ENCODE results near the gene STXBP2.
A peak's percentile ranks its signal among the peaks of the same experiment; 100 is the strongest.

Gene STXBP2

DNA sequence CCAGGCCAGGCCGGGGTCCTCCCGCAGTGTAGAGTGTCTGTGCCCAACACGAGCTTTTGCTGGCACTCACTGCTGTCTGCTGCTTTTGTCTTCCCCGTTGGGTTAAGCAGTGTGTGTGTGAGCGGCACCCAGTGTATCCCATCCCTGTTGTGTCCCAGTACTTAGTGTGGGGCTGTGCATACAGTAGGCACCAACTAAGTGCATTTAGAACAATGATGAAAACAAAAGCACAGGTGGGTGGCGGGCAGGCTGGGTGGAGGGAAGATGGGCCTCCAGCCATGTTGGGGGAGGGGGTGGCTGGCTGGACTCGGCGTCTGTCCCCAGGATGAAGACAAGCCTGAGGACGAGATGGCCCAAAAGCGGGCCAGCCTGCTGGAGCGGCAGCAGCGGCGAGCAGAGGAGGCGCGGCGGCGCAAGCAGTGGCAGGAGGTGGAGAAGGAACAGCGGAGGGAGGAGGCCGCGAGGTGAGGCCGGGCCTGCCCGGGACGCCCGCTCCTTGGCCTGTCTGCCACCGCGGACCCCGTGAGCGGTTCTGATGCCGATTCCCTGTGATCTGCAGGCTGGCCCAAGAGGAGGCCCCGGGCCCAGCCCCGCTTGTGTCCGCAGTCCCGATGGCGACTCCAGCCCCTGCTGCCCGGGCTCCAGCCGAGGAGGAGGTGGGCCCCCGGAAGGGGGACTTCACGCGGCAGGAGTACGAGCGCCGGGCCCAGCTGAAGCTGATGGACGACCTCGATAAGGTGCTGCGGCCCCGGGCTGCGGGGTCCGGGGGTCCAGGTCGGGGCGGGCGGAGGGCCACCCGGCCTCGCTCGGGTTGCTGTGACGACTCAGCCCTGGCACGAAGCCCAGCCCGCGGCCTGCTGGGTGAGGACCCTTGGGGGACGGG lies 21.8 kb upstream of the STXBP2 start:
- DNase-seq = no peak

GRCh38 chr19:7617172-7617571 lies 19.7 kb upstream of the STXBP2 start:
- no peak for DNase-seq

GRCh38 chr19:7617735-7618134 lies 19.2 kb upstream of the STXBP2 start:
- DNase-seq = no peak

DNA sequence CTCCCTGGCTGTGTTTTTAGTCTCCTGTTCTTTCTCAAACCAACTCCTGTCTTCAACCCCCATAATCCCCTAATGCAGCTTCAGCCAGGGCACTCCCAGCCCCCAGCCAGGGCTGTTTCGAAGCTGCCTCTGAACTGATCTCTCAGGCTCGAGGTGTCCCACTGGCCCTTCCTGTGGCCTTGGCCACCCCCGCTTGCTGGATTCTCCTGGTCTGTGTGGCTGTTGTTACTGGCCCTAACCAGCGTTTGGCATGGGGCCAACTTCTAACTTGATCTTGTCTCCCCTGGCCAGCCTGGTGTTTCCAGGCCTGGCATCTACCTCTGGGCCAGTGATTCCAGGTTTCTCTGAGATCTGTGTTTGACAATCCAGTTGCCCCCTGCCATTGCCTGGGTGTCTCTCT lies 18.6 kb upstream of the STXBP2 start:
- no peak for DNase-seq

DNA sequence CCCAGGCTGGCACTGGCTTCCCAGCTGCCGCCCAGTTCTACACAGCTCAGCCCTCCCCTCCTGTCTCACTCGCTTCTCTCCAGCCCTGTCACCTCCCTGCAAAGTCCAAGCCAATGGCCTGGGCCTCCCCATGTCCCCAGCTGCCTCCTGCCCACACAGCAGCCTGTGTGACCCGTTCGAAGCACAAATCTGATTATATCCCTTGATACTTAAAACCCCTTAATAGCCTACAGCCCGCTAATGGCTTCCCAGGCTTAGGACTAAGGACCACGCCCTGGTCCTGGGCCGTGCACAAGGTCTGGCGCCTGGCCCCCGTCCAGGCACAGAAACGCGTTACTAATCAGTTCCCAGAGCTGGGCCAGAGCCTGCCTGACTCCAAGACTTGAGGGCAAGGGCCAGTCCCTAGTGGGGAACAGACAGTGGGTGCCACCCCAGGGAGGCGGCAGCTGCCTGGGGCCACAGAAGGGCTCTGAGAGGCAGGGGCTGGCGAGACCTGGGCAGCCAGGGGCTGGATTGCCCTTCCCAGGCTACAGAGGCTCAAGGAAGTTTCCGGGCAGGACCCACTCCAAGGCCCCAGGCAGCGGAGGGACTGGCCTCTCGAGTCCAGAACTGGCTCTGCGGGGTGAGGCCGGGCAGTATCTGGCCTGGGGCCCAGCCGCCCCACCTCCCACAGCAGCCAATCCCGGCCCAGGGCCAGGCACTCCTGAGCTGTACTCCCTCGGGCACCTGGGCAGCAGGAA lies 18.0 kb upstream of the STXBP2 start:
- DNase-seq = no peak

GRCh38 chr19:7619671-7620441 lies 17.1 kb upstream of the STXBP2 start:
- DNase-seq = no peak

GRCh38 chr19:7620442-7621412 lies 16.2 kb upstream of the STXBP2 start:
- no peak for DNase-seq

- DNase-seq = no peak
Measured at GRCh38 chr19:7622933-7623685, 13.8 kb upstream of the STXBP2 start.

GRCh38 chr19:7623725-7624603 lies 12.9 kb upstream of the STXBP2 start:
- DNase-seq = no peak

- DNase-seq = no peak
Measured at GRCh38 chr19:7624810-7625209, 12.1 kb upstream of the STXBP2 start.

GRCh38 chr19:7625763-7626372 lies 11.0 kb upstream of the STXBP2 start:
- DNase-seq = no peak

DNA sequence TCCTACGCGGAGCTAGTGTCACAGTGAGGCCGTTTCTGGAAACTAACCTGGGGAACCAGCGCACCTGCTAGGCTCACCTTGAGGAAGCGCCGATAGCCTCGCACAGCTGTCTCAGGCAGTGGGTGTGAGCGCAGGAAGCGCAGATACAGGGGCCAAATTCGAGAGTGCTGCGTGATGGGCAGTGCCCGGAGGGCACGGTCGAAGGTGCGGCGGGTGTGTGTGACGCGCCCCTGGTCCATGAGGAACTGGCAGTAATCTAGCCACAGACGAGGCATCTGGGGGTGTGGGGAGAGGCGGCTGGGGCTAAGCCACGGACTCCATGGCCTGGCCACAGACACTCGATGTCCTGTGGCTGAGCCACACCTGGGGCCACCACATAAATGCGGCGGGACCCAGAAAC lies 9.7 kb upstream of the STXBP2 start:
- DNase-seq = no peak

DNA sequence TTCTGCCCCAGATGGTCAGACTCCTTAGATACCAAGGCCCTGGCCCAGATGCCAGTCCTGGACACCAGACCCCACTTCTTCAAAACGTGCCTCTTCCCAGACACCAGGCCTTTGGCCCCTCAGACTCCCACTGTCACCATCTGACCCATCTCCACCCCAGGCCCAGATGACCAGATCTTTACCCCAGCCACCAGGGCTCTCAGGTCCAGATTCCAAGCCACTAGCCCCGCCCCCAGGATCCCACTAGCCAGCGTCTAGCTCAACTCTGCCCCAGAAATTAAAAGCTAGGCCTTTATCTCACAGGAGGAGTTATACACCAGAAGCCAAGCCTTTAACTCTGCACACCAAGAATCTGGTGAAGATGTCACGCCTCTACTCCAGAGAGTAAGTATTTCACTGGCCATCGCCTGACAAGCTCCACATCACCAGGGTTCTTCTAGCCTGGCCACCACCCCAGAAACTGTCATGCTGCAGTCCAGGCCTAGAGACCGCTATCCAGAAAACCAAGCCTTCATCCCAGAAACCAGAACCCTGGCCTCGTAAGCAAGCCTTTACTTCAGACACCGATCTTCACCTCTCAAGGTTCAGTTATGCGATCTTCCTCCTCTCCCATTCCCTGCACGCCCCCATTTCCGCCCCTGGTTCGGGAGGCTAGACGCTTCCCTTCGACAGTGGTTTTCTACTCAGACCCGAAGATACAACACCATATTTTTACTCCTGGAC lies 8.2 kb upstream of the STXBP2 start:
- no peak for DNase-seq

DNA sequence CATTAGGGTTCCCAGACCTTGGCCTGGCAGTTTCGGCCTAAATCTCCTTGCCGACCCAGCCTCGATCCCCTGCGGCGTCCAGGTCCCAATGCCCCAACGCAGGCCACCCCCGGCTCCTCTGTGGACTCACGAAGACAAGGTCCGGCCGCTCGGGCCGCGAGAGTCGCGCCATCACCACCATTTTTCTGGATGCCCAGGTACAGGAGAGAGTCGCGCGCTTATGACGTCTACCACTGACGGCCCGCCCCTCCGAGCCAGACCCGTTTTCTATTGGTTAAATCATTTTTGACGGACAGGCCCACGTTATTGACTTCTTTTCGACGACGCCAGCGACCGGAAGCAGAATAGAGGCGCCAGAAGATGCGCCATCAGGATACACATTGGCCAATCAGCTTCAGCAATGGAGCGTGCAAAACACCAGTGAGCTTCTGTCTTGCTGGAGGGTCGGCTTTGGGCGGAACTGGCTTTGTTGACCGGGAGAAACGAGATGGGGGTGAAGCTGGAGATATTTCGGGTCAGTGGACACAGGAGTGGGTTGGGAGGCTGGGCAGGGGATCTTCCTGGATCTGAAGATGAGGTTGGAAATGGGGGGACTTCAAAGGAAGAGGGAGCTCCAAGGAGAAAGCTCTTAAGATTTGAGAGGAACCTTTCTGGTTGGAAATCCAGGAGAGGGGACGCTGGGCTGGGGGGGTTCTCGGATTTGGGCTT lies 7.4 kb upstream of the STXBP2 start, which contains the start of the genes PET100 and XAB2:
Gene PET100 (plus strand): TSS at position 447 of the 708 bp plus-strand sequence. CDS start 41 bp downstream, at position 488.
Gene XAB2 (minus strand): TSS at position 199 of the 708 bp plus-strand sequence. CDS start 18 bp downstream, at position 181.
- DNase-seq = peak; percentile 99

DNA sequence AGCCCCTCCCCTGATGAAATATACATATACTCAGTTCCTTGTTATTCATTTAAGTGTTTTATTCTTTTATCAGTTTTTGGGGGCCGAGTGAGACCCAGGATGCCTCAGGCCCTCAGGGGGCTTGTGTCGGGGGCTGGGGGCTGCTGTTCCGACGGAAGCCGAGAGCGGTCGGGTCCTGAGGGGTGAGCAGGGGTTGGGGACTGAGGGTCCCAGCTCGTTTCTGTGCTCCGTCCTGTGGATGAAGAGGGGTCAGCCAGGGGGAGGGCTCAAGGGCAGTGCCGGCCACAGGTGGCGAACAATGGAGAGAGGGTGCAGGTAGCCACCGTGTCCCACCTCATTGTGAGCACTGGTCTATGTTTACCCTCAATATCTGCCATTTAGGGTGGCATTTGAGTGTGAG lies 5.3 kb upstream of the STXBP2 start:
- no peak for DNase-seq

DNA sequence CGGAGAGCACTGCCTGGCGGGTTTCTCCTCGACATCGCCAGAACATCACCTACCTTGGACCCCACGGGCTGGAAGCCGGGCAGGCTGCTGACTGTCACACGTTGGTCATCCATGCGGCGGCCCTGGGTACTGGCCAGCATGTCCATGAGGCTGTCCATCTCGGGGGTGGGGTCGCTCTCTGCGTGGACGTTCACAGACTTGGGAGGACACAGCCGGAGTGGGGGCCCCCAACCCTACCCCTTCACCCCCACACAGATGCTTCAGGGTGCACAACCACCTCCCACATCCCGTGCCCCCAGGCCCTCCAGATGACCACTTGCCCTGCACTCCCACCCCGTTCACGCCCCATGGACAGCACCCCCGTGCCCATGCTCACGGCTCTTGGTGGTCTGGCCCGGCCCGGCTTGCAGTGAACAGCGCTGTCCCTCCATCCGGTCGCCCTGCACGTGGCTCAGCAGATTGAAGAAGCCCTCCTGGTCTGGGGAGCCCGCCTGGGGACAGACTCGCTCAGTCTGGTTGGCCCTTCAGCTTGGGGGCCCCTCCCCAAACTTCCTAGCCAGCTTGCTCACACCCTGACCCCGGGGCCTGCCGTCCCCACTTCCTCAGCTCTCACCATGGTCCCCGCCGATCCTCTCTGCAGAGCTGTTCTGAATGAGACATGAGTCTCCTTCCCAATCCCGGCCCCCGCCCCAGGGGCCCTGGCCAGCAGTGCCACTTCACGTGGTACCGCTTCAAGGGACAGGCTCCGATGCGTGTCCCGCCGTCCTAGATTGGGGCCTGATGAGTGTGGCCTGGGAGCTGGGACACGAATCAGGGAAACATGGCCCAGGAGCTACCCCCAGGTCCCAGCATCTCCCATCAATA lies 4.3 kb upstream of the STXBP2 start:
- no peak for DNase-seq

DNA sequence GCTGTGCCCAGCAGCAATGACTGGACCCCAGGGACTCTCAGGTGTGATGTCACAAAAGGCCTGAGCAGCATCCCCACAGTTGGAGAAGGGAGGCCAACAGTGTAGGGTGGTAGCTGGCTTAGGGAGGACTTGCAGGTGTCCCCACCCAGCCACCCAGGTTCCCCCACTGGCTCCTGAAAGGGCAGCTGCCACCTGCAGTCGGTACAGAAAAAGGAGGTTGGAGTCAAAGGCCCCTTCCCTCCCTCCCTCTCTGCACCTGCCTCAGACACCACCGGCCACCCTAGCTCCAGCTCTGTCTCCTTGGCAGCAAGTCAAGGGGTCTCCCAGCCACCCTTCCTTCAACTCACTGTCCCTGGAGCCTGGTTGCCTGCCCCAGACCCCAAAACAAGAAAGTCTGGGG lies 3.2 kb upstream of the STXBP2 start, which contains the start of gene PCP2:
Gene PCP2 (minus strand): TSS at position 22 of the 400 bp plus-strand sequence. CDS start 262 bp downstream, outside the sequence.
- DNase-seq = no peak

All from CD4-positive, alpha-beta T cell treated with Interleukin-4 for 1 hour (primary cell).